ENCODE data around the gene ADNP. TPM values are rescaled to one million over a fixed set of nuclear protein-coding genes. Genes with fewer than 3 reads are reported as not detected.

ADNP gene
- total and polyA plus RNA-seq, 2 of the 13 experiments (the other 11 are each of a cell fraction or from before 2014, with no cell fraction given): 21.0 to 21.5 TPM

DNA sequence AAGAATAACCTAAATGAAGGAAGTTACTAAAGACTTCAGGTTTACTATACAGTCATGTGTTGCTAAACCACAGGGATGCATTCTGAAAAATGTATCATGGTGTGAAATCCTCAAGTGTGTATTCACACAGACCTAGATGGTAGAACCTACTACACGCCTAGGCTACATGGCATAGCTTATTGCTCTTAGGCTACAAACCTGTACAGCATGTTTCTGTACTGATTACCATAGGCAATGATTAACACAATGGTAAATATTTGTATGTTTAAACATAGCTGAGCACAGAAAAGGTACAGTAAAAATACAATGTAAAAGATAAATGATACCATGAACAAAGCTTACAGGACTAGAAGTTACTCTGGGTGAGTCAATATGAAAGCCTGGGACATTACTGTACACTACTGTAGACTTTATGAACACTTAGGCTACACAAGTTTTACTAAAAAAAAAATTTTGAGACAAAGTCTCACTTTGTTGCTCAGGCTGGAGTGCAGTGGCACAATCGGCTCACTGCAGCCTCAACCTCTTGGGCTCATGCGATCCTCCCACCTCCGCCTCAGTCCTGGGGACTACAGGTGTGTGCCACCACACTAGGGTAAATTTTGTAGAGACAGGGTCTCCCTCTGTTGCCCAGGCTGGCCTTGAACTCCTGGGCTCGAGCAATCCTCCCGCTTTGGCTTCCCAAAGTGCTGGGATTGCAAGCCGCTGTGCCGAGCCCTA is 36.0 kb downstream of the ADNP start (continued):
- TF ChIP-seq, protein P1, sequence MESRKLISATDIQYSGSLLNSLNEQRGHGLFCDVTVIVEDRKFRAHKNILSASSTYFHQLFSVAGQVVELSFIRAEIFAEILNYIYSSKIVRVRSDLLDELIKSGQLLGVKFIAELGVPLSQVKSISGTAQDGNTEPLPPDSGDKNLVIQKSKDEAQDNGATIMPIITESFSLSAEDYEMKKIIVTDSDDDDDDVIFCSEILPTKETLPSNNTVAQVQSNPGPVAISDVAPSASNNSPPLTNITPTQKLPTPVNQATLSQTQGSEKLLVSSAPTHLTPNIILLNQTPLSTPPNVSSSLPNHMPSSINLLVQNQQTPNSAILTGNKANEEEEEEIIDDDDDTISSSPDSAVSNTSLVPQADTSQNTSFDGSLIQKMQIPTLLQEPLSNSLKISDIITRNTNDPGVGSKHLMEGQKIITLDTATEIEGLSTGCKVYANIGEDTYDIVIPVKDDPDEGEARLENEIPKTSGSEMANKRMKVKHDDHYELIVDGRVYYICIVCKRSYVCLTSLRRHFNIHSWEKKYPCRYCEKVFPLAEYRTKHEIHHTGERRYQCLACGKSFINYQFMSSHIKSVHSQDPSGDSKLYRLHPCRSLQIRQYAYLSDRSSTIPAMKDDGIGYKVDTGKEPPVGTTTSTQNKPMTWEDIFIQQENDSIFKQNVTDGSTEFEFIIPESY (CRISPR knock-in tag; IDR thresholded peaks at IDR 0.05): peak; percentile 91
- TF ChIP-seq MAFK (conservative IDR thresholded peaks at IDR 0.05 in 1 of 2, IDR thresholded peaks at IDR 0.05 in 1 of 2; ENCODE audit: low read length in 2 of 2) (no peak), FOXK2 (IDR thresholded peaks at IDR 0.05) (peak; percentile 52; the same call in 1 of the 2 replicates), ZKSCAN1 (IDR thresholded peaks at IDR 0.05; ENCODE audit: low read length) (peak; percentile 87), AKAP8 (CRISPR knock-in tag; IDR thresholded peaks at IDR 0.05) (no peak), TRIM24 (CRISPR knock-in tag; IDR thresholded peaks at IDR 0.05) (no peak), ZFP36L2 (CRISPR knock-in tag; IDR thresholded peaks at IDR 0.05) (no peak), GATAD2A (CRISPR knock-in tag; IDR thresholded peaks at IDR 0.05) (peak; percentile 84), SOX13 (IDR thresholded peaks at IDR 0.05) (0 out of 2 replicates have a peak, but pooled peaks have one; percentile 31), SOX13 (CRISPR knock-in tag; conservative IDR thresholded peaks at IDR 0.05 in 1 of 2, IDR thresholded peaks at IDR 0.05 in 1 of 2) (peak in 1 of 2 experiments; percentile 88; a peak in 2 of 4 replicates), ZMYM2 (CRISPR knock-in tag; IDR thresholded peaks at IDR 0.05) (peak; percentile 84; the same call in 1 of the 2 replicates), THAP11 (CRISPR knock-in tag; IDR thresholded peaks at IDR 0.05) (peak; percentile 54; the same call in 1 of the 2 replicates), RARA (CRISPR knock-in tag; IDR thresholded peaks at IDR 0.05) (peak; percentile 15; the same call in 1 of the 2 replicates), PHF21A (CRISPR knock-in tag; IDR thresholded peaks at IDR 0.05) (peak; percentile 30; the same call in 1 of the 2 replicates), ZBTB1 (CRISPR knock-in tag; IDR thresholded peaks at IDR 0.05; ENCODE audit: borderline replicate concordance) (no peak), KDM3A (CRISPR knock-in tag; IDR thresholded peaks at IDR 0.05; ENCODE audit: low read depth) (0 out of 2 replicates have a peak, but pooled peaks have one; percentile 39), RCOR2 (CRISPR knock-in tag; IDR thresholded peaks at IDR 0.05) (0 out of 2 replicates have a peak, but pooled peaks have one; percentile 27), ZMYM3 (CRISPR knock-in tag; IDR thresholded peaks at IDR 0.05) (peak; percentile 66; the same call in 1 of the 2 replicates), ZNF660 (CRISPR knock-in tag; IDR thresholded peaks at IDR 0.05; ENCODE audit: borderline replicate concordance, low read depth) (no peak), FOXA3 (CRISPR knock-in tag; IDR thresholded peaks at IDR 0.05) (peak; percentile 90), FOXK1 (CRISPR knock-in tag; IDR thresholded peaks at IDR 0.05; ENCODE audit: borderline replicate concordance, low read depth) (peak; percentile 46; the same call in 1 of the 2 replicates), KDM2A (CRISPR knock-in tag; IDR thresholded peaks at IDR 0.05; ENCODE audit: borderline replicate concordance, low read depth) (no peak)
- TF ChIP-seq, protein P2, sequence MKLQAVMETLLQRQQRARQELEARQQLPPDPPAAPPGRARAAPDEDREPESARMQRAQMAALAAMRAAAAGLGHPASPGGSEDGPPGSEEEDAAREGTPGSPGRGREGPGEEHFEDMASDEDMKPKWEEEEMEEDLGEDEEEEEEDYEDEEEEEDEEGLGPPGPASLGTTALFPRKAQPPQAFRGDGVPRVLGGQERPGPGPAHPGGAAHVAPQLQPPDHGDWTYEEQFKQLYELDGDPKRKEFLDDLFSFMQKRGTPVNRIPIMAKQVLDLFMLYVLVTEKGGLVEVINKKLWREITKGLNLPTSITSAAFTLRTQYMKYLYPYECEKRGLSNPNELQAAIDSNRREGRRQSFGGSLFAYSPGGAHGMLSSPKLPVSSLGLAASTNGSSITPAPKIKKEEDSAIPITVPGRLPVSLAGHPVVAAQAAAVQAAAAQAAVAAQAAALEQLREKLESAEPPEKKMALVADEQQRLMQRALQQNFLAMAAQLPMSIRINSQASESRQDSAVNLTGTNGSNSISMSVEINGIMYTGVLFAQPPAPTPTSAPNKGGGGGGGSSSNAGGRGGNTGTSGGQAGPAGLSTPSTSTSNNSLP (IDR thresholded peaks at IDR 0.05; ENCODE audit: low read depth, low read length): peak; percentile 75
- TF ChIP-seq, protein P3, sequence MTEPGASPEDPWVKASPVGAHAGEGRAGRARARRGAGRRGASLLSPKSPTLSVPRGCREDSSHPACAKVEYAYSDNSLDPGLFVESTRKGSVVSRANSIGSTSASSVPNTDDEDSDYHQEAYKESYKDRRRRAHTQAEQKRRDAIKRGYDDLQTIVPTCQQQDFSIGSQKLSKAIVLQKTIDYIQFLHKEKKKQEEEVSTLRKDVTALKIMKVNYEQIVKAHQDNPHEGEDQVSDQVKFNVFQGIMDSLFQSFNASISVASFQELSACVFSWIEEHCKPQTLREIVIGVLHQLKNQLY (CRISPR knock-in tag; IDR thresholded peaks at IDR 0.05): 0 out of 2 replicates have a peak, but pooled peaks have one; percentile 8
- TF ChIP-seq, protein P4, sequence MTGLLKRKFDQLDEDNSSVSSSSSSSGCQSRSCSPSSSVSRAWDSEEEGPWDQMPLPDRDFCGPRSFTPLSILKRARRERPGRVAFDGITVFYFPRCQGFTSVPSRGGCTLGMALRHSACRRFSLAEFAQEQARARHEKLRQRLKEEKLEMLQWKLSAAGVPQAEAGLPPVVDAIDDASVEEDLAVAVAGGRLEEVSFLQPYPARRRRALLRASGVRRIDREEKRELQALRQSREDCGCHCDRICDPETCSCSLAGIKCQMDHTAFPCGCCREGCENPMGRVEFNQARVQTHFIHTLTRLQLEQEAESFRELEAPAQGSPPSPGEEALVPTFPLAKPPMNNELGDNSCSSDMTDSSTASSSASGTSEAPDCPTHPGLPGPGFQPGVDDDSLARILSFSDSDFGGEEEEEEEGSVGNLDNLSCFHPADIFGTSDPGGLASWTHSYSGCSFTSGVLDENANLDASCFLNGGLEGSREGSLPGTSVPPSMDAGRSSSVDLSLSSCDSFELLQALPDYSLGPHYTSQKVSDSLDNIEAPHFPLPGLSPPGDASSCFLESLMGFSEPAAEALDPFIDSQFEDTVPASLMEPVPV (CRISPR knock-in tag; IDR thresholded peaks at IDR 0.05): 0 out of 2 replicates have a peak, but pooled peaks have one; percentile 55

Measured in HepG2 (cell line).